ENCODE results near the gene NPTX1.

- TF ChIP-seq CTCF (IDR thresholded peaks at IDR 0.05) (no peak), FOSL2 (IDR thresholded peaks at IDR 0.05) (no peak), FOSL2 (CRISPR knock-in tag; IDR thresholded peaks at IDR 0.05) (no peak), POLR2AphosphoS2 (conservative IDR thresholded peaks at IDR 0.05; ENCODE audit: low read length) (no peak), KDM1A (IDR thresholded peaks at IDR 0.05; ENCODE audit: low read depth) (no peak), CHD2 (IDR thresholded peaks at IDR 0.05; ENCODE audit: low read length, partially characterized antibody) (no peak), RNF2 (IDR thresholded peaks at IDR 0.05; ENCODE audit: borderline replicate concordance, low read depth) (no peak), EHMT2 (IDR thresholded peaks at IDR 0.05; ENCODE audit: low read depth) (no peak), POLR2A (IDR thresholded peaks at IDR 0.05; ENCODE audit: low read length) (no peak), CBX2 (IDR thresholded peaks at IDR 0.05; ENCODE audit: borderline replicate concordance, low read depth) (no peak), MAZ (IDR thresholded peaks at IDR 0.05; ENCODE audit: borderline replicate concordance, low read depth, low read length) (no peak)
- TF ChIP-seq, protein P1, sequence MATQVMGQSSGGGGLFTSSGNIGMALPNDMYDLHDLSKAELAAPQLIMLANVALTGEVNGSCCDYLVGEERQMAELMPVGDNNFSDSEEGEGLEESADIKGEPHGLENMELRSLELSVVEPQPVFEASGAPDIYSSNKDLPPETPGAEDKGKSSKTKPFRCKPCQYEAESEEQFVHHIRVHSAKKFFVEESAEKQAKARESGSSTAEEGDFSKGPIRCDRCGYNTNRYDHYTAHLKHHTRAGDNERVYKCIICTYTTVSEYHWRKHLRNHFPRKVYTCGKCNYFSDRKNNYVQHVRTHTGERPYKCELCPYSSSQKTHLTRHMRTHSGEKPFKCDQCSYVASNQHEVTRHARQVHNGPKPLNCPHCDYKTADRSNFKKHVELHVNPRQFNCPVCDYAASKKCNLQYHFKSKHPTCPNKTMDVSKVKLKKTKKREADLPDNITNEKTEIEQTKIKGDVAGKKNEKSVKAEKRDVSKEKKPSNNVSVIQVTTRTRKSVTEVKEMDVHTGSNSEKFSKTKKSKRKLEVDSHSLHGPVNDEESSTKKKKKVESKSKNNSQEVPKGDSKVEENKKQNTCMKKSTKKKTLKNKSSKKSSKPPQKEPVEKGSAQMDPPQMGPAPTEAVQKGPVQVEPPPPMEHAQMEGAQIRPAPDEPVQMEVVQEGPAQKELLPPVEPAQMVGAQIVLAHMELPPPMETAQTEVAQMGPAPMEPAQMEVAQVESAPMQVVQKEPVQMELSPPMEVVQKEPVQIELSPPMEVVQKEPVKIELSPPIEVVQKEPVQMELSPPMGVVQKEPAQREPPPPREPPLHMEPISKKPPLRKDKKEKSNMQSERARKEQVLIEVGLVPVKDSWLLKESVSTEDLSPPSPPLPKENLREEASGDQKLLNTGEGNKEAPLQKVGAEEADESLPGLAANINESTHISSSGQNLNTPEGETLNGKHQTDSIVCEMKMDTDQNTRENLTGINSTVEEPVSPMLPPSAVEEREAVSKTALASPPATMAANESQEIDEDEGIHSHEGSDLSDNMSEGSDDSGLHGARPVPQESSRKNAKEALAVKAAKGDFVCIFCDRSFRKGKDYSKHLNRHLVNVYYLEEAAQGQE (IDR thresholded peaks at IDR 0.05) = no peak
Observed at GRCh38 chr17:80441598-80442322, 34.6 kb downstream of the NPTX1 start.
